Breast epithelium (tissue), 3 donors: ENCODE results near the gene OR2A1.
"Not testable (repeated sequence)": the region's sequence is repeated elsewhere in the genome, so short reads cannot be mapped to it uniquely, and the experiment has no call there.

Experiments
- POLR2AphosphoS5 ChIP-seq, 3 donors: sonication (generic); formaldehyde crosslinking; IDR thresholded peaks; one replicate each; pipeline ENCODE4 v1.6.1; 2017; ENCODE audit warnings: antibody characterized with exemption in 3 of 3
- TF ChIP-seq, protein P1 (sequence below), 3 donors: fragments of 450-650 bp; IDR thresholded peaks; one replicate each; pipeline ENCODE4 v1.5.1; 2016 to 2017; ENCODE audit warnings: antibody characterized with exemption in 3 of 3, mild to moderate bottlenecking in 3 of 3, moderate library complexity in 3 of 3

DNA sequence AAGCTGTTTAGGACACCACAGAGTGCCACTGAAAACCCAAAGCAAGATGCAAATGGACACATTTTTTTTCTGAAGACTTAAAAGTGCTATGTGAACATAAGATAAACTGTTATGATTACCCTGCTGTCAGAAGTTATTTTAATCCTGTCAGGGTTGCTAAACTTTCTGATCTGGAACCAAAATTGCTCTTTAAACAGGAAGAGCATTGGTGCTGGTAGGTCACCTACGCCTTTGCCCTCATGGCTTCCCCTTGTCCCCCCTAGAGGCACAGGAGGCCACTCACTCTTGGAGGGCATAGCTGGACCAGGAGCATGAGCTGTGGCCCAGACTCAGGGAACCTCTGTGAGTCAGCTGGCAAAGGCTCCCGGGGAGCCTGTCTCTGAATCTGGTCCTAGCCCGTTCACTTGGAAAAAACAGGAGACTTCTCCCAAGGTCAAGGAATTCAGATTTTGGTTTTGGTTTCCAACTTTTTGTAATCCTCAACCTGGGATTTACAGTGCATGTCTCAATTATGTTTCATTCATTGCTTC lies 9.5 kb downstream of the OR2A1 start:
- TF ChIP-seq, protein P1, sequence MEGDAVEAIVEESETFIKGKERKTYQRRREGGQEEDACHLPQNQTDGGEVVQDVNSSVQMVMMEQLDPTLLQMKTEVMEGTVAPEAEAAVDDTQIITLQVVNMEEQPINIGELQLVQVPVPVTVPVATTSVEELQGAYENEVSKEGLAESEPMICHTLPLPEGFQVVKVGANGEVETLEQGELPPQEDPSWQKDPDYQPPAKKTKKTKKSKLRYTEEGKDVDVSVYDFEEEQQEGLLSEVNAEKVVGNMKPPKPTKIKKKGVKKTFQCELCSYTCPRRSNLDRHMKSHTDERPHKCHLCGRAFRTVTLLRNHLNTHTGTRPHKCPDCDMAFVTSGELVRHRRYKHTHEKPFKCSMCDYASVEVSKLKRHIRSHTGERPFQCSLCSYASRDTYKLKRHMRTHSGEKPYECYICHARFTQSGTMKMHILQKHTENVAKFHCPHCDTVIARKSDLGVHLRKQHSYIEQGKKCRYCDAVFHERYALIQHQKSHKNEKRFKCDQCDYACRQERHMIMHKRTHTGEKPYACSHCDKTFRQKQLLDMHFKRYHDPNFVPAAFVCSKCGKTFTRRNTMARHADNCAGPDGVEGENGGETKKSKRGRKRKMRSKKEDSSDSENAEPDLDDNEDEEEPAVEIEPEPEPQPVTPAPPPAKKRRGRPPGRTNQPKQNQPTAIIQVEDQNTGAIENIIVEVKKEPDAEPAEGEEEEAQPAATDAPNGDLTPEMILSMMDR (IDR thresholded peaks at IDR 0.05): not testable (repeated sequence)
- not testable (repeated sequence) for TF ChIP-seq POLR2AphosphoS5 (IDR thresholded peaks at IDR 0.05)
